Fibroblast of gingiva (primary cell): ENCODE measurements around the gene C1QL4.
A peak's percentile ranks its signal among the peaks of the same experiment; 100 is the strongest.
"Not testable (repeated sequence)": the region's sequence is repeated elsewhere in the genome, so short reads cannot be mapped to it uniquely, and the experiment has no call there.

ENCODE experiments used
- DNase-seq: peaks from one replicate; pipeline ENCODE4 v3.0.0-alpha.2; 2011; ENCODE audit warnings: low read depth

C1QL4 gene

DNA sequence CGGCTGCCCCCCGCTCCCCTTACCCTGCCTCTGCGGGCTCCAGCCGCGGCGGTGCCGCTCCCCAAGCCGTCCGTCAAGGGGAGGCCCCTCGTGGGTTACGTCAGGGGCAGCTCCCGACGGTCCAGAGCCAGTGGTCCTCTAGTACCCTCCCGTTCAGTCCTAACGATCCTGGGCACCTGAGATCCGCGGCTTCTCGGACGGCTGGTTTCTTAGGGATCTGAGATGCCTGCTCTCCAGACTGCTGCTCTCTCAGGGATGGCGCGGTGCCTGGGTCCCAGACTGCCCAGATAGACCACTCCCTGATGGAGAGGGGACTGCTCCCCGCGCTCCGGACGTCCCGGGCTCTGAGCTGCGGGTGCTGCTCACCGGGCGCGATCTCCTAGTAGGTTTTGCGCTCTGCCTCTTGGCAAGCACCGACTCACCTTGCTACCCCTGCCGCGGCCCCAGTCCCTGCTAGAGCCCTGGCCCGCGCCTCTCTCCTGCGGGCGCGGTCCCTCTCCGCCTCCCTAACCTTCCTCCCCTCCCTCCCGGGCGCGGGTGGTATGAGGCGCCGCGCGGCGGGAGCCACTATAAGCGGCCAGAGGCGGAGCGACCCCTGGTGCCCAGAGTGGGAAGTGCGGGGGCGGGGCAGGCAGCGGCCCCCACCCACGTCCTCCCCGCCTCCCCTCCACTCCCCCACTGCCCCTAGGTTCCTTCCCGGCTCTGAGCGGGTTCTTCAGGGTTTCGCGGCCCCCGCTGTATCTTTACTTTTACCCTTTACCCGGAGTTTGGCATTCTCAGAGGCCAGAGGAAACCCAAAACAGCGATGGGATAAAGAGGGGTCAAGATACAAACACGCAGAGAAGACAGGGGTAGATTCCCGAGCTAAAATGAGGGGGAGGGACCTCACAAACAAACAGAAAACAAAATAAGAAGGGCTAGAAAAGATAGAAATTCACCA, at the start of gene C1QL4:
Gene C1QL4, minus strand, starts transcription at position 544 of the 940 bp plus-strand sequence. CDS start 711 bp downstream, outside the sequence.
- DNase-seq, result peak; percentile 54

DNA sequence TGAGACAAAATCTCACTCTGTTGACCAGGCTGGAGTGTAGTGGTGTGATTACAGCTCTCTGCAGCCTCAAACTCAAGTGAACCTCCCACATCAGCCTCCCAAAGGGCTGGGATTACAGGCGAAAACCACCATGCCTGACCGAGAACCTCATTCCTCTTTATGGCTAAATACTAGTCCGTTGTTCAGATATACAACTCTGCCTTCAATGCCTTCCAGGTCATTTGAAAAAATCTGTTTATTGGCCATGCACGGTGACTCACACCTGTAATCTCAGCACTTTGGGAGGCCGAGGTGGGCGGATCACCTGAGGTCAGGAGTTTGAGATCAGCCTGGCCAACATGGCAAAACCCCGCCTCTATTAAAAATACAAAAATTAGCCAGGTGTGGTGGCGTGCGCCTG, 43.2 kb upstream of the C1QL4 start:
- not testable (repeated sequence) for DNase-seq

DNA sequence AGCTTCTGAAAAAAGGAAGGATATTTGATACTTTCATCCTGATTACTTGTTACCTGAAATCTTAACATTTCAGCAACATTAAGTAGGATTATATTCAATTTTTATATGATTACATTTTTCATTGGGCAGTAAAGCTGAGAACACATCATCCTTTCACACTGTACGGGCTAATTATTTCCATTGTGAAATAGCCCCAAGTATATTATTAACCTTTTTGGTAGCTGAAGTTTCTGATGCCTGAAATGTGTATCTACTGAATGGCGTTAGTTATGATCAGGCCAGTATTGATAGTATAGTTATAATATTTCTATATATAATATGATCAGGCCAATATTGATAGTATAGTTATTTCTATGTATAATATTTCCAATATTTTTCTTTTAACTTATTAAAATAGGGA, 40.4 kb upstream of the C1QL4 start:
- no peak for DNase-seq

DNA sequence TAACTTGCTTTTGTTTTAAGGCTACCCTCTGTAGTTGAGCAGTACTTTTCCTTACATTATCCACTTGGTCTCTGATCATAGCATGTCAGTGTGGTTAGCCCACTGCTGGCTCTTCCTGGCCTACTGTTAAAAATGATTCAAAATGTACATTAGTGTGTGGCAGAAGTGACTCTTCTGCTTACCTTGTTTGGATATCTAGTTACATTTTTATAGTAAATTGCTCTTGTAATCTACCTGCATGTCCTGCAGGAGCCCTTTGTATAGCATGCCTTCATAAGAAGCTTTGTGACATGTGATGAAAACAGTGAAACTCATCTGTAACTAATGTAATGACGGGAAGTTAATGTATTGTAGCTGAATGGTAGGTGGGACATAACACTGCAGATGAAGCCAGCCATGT, 38.4 kb upstream of the C1QL4 start:
- DNase-seq, result no peak

DNA sequence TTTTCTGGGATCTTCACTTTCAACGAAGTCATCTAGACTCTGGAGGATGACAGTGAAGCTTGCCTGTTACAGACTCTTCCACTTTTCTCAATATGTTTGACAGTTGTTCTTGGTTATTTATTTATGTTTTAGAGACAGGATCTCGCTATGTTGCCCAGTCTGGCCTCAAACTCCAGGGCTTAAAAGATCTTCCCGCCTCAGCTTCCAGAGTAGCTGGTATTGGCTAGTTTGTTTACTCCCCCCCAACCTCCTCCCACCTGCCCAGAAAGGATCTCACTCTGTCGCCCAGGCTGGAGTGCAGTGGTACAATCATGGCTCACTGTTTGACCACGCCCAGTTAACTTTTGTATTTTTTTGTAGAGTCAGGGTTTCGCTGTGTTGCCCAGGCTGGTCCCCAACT, 33.6 kb upstream of the C1QL4 start:
- no peak for DNase-seq

DNA sequence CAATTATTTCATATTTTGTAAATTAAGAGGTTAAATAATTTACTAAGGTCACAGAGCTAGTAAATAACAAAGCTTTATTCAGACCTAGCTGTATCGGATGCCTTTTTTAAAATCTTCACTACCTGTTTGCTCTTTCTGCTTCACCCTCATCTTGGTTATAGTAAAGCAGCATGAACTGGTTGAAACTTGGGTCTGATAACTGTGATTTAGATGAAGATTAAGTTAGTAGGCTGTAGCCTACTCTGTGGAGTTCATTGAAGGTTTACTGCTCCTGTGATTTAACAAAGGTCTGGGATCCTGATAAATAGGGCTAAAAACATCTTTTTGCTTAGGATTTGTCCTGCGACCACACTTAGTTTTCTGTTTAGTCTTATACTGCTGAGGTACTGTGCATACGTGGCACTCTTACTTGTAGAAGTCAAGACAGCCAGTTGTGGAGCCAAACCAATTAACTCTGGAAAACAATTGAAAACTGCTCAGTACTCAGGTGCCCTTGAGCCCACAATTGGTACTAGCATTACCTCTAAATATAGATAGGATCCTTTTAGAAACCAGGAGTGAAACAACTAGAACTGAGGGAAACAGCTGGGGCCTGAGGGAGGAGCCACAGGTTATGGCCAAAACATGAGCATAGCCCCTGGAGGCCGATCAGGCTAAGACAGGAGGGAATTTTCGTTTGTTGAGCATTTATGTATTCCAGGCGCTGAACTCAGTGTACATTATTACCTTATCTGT, 32.6 kb upstream of the C1QL4 start:
- DNase-seq, result peak; percentile 19

DNA sequence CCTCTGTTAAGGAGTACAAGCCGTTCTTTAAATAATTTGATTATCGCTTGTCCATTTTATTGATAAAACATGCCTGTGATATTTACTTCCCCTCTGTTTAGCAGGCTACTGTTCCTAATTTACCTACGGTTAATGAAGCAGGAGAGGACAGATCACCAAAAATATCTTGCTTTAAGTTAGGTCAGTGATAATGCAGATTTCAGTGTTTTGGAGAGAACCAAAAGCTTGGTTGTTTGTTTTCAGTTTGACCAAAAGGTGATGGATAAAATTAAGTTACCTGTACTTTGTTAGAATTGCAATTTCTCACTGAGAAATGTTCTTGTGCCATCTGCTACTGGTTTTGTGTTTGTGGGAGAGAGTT, 31.2 kb upstream of the C1QL4 start:
- DNase-seq, result no peak

DNA sequence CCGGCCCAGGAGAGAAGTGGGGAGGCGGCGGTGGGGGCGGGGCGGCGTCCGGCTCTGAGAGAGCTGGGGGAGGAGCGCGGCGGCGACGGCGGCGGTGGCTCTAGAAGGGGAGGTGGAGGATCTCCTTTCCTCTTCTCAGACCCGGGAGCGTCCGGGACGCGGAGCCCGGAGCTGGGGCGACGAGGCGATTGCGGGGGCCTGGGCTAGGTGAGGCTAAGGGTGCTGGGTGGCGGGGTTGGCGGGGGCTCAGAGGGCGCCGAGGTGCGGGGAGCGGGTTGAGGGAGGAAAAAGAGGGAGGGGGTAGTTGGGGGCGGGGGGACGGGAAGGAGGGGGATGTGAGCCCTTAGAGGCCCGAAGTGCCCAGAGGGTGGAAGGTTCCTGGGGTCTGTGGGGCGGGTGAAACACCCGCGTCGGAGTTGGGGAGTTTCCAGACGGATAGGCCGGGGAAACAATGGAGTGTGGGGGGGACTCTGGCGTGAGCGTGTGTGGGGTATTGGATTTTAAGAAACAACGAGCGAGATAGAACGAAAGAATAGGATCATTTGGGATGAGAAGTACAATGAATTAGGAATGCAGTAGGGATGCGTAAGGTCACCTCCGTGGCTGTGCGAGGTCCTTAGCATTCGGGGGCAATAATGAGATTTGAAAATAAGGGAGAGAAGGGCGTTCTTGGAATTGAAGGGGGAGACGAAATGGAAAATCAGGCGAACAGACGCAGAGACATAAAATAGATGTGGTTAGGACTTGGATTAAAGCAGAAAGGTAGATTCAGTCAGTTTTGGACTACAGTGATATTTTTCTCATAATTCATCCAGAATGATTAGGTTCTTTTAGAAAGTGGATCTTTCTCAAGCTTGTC, 30.6 kb upstream of the C1QL4 start, which contains the start of gene SPATS2:
Gene SPATS2, plus strand, starts transcription at position 82 of the 859 bp plus-strand sequence. CDS start 93,551 bp downstream, outside the sequence.
- DNase-seq, result no peak

DNA sequence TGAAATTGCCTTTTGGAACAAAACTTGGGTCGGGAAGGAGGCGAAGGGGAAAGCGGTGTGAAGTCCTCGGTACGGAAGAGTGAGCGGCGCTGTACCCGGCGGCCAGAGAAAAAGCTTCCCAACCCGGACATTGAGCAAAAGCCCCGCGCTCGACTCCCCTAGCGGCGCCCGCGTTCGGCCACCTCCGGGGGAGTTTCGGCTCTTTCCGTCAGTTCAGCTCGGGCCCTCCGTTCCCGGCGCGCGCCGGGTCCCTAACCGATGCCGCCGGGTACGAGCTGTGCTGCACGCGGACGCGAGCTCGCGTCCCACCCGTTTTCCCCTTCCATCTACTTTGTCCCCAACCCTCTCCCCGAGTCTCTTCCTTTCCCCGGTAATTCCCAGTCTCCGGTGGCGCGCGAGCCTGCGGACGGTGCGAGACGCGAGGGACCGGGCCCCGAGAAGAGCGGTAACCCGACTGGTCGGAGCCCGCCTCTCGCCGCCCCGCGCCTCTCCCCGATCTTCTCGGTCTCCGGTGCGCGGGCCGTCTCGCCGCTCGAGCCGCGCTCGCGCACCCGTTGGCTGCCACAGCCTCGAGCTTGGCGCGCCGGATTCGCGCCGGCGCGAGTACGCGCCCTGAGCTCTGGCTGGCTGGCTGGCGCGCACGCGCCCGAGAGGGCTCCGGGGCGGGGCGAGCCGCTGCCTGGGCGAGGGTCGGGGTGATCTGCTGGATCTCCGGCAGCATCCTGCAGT, 29.8 kb upstream of the C1QL4 start:
- peak; percentile 95 for DNase-seq

DNA sequence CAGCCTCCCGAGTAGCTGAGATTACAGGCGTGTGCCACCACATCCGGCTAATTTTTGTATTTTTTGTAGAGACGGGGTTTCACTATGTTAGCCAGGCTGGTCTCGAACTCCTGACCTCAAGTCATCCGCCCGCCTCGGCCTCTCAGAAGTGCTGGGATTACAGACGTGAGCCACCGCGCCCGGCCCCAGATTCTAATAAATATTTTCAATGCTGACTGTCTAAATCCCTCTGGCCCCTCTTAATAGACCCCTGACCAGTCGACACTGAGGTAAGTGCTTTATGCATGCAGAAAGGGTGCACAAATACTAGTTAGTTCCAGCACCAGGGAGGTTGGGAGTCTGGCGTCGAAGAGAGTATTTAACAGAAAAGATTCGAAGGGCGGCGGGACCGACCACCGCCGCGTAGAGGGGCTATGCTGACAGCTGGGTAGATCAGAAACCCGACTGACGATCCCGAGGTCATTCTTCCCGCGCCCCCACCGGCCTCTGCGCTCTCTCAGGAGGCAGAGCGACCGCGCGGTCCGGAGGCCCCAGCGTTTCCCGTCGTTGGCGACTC, 29.2 kb upstream of the C1QL4 start:
- DNase-seq, result no peak

DNA sequence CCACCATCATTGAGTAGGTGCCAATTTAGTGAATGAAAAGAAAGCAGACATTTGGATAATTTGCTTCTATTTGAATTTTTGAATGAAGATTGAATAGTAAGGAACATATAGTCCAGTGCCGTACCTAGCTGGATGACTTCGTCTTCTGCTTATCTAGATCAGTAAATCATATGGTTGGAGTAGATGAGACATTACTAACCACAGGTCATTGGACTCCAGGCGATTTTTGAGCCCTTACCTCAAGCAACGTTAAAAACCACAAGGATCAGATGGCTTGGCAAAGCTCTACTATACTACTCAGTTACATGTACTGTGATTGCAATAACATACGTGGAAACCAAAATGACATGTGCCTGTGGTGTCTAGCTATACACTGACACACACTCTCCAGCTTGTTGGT, 28.6 kb upstream of the C1QL4 start:
- peak; percentile 61 for DNase-seq

DNA sequence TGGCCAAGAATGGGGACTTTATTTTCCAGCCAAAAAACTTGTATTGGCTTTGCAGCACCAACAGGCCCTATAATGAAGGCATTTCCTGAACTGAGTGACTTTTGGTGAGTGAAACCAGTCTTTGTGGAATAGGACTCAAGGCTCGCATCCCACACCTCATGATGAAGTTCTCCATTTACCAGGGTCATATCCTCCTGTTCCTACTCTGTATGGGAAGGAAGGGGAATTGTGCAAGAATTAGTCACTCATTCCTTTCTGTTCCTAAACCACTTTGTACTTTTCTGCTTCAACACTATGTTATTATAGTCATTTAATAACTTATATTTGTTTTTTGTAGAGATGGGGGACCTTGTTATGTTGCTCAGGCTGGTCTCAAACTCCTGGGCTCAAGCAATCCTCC, 28.0 kb upstream of the C1QL4 start:
- DNase-seq, result peak; percentile 81

DNA sequence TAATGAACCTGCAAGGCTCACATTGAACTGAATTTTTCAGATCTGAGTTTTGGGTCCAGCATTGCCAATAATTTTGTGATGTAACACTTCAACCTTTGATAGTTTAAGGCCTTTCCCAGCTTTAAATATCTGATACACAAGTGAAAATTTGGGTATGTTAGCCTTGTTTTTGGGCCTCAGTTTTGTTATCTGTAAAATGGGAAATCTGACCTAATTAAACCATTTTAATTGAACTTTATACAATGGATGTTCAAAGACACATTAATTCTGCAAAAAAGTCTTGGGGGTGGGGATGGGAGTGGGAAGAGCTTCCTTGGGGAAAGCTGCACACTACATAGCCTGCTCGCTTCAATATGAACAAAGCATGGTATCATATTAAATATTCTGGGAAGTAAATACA, 25.1 kb upstream of the C1QL4 start:
- no peak for DNase-seq

DNA sequence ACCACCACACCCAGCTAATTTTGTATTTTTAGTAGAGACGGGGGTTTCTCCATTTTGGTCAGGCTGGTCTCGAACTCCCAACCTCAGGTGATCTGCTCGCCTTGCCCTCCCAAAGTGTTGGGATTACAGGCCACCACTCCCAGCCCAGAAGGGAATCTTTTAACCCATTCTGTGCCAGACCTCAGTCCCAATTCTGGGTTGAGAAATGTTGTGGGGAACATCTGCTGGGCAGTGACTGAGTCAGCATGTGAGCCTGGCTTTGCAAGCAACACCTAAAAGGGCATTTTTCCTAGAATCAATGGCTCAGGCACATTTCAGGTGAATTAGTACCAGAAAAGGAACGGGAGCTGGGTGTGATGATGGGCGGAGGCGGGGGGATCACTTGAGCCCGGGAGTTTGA, 22.7 kb upstream of the C1QL4 start:
- DNase-seq, result no peak

DNA sequence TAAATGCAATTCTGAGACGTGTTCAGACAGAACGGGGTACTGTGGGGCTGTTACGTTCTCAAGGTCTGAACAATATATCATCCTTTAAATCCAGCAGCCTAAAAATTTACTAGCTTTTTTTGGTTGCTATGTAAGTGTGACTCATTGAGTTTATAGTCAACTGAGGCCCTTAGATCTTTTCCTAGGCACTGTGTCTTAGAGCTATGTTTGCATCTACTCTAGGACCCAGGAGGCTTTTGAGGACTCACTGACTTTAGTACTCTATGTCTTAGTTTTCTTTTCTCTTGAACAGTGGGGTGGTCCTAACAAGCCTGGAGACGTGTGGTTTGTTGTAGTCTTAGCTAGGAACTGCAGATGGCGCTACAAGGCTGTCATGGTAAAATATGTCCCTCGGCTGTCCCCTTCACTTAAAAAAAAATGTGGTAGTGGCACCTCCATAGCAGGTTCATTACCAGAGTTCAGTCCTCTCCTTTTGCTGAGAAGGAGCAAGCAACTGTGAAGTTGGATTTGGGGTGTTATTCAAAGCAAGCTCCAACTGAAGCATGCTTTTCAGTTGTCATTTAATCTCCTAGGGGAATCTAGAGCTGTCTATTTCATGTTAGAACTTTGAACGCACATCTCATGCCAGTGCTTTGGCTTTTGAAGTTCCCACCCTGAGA, 21.6 kb upstream of the C1QL4 start:
- peak; percentile 49 for DNase-seq

DNA sequence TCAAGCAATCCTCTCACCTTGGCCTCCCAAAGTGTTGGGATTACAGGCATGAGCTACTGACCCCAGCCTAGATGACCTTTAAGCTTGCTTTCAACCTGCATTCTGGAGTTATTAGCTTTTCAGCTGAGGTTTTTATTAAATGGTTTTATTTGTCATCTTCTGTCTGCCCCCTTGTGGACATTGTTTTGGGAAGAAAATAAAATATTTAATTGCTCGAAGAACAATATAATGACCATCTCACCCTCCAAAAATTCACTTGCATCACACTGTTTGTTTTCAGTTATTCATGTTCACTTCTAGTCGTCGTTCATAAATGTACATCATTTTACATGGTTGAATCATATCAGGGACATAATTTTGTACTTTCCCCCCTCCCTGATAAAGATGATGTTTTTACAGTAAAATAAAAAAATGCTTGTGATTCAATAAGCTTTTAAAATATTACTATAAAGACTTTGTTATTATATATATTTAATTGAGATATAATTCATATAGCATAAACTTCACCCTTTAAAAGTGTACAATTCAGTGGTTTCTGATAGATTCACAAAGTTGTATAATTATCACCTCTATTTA, 20.2 kb upstream of the C1QL4 start:
- peak; percentile 65 for DNase-seq

DNA sequence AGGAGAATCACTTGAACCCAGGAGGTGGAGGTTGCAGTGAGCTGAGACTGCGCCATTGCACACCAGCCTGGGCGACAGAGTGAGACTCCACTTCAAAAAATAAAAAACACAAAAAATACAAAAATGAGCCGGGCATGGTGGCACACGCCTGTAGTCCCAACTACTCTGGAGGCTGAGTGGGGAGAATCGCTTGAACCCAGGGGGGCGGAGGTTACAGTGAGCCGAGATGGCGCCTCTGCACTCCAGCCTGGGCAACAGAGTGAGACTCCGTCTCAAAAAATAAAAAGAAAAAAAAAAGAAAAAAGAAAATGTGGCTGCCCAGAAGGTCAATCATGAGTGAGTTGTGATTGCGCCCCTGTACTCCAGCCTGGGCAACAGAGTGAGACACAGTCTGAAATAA, 18.9 kb upstream of the C1QL4 start:
- no peak for DNase-seq

DNA sequence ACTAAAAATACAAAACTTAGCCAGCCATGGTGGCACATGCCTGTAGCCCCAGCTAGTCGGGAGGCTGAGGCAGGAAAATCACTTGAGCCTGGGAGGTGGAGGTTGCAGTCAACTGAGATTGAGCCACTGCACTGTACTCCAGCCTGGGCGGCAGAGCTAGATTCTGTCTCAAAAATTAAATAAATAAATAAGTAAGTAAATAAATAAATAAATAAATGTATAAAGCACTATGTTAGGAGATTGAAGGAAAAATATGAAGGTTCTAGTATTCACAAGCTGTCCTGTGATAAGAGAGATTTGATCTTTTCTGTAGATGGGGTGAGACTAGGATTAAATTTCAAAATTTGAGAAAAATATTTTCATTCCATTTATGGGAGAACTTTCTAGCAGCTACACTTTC, 15.4 kb upstream of the C1QL4 start:
- DNase-seq, result no peak

DNA sequence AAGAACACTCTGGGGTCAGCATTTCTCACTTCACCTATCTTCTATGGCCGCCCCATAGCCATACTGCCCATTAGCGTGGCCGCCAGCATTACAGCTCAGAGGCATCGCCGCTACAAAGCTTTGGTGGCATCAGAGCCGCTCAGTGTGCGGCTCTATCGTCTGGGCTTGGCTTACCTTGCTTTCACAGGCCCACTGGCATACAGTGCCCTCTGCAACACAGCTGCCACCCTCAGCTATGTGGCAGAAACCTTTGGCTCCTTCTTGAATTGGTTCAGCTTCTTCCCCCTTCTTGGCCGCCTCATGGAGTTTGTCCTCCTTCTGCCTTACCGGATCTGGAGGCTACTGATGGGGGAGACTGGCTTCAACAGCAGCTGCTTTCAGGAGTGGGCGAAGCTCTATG, 12.3 kb upstream of the C1QL4 start:
- DNase-seq, result no peak

DNA sequence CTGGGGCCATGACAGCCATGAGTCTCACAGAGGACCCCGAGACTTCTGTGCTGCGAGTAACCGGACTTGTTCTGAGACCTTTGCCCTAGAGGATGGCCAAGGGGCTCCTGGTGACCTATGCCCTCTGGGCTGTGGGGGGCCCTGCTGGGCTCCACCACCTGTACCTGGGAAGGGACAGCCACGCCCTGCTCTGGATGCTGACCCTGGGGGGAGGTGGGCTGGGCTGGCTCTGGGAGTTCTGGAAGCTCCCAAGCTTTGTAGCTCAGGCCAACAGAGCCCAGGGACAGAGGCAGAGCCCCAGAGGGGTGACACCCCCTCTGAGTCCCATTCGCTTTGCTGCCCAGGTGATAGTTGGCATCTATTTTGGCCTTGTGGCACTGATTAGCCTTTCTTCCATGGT, 11.8 kb upstream of the C1QL4 start:
- no peak for DNase-seq
